ENCODE measurements around the gene AMZ1. TPM values are rescaled to one million over a fixed set of nuclear protein-coding genes. Genes with fewer than 3 reads are reported as not detected.

Gene AMZ1
- total and polyA plus RNA-seq, 2 experiments from 2014 or later = 3.4 to 5.9 TPM

GRCh38 chr7:2654059-2654458 is 33.9 kb upstream of the AMZ1 start:
- Histone ChIP-seq H3K9ac (no peak overlapping the region), H3K9me2 (ENCODE audit: insufficient read depth) (no peaks in the 10 kb centered on the region), H3K4me3 (no peak overlapping the region), H3K4me2 (ENCODE audit: unreplicated experiment) (no peak overlapping the region), H3K36me3 (ENCODE audit: low read depth) (no peaks in the 10 kb centered on the region; the same call in 1 of the 2 replicates), H3K4me1 (ENCODE audit: insufficient read depth) (no peaks in the 10 kb centered on the region), H2AFZ (no peak overlapping the region), H3K27ac (no peak overlapping the region), H3F3A (ENCODE audit: insufficient read depth) (no peaks in the 10 kb centered on the region), H3K9me3 (ENCODE audit: low read depth) (no peaks in the 10 kb centered on the region), H3K79me2 (ENCODE audit: insufficient read depth) (no peaks in the 10 kb centered on the region), H4K20me1 (ENCODE audit: insufficient read depth) (no peaks in the 10 kb centered on the region), H3K27me3 (replicated peaks; ENCODE audit: insufficient read depth) (no peaks in the 10 kb centered on the region)
- in situ Hi-C loops (cut with MboI) = no loop called here
- TF ChIP-seq EZH2phosphoT487 (IDR thresholded peaks at IDR 0.05; ENCODE audit: insufficient read depth, low read depth) (no peak), EZH2 (IDR thresholded peaks at IDR 0.05; ENCODE audit: insufficient read depth, poor library complexity, severe bottlenecking) (no peak)
- no peak for DNase-seq
- 81 to 84% methylated on average over 5 of the region's 5 CpGs for WGBS, 2 experiments (ENCODE audit: low coverage in 1 of 2, low lambda C conversion rate in 2 of 2, missing lambda C conversion rate in 2 of 2)

DNA sequence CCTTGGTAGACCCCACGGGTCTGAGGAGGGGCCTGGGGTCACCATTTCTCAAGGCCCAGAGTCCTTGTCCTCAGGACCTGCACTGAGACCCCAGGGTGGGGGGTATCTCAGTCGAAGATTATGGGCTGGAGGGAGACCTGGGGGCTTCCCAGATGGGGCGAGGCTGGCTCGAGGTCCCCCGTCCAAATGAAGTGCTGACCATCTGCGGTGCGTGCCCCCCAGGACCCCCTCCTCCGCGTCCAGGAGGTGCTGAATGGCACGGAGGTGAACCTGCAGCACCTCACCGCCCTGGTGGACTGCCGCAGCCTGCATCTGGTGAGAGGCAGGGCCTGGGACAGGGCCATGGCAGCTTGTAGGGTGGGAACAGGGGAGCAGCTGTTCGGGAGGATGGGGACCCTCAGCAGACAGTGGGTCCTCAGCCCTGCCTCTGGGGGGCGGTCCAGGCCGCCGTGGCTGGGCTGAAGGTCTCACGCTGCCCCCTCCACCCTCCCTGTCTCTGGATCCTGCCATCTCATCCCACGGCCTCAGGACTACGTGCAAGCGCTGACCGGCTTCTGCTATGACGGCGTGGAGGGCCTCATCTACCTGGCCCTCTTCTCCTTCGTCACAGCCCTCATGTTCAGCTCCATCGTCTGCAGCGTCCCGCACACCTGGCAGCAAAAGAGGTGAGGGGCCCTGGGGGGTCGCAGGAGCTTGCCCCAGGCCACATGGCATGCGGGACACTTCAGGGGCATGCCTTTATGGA is 32.0 kb upstream of the AMZ1 start:
- H3K4me2 ChIP-seq (ENCODE audit: unreplicated experiment) = no peak overlapping the region
- TF ChIP-seq EZH2phosphoT487 (IDR thresholded peaks at IDR 0.05; ENCODE audit: insufficient read depth, low read depth) = no peak
- TF ChIP-seq EZH2 (IDR thresholded peaks at IDR 0.05; ENCODE audit: insufficient read depth, poor library complexity, severe bottlenecking) = no peak
- no peaks in the 10 kb centered on the region for H4K20me1 ChIP-seq (ENCODE audit: insufficient read depth)
- no peaks in the 10 kb centered on the region for H3K9me3 ChIP-seq (ENCODE audit: low read depth)
- H3K79me2 ChIP-seq (ENCODE audit: insufficient read depth) = no peaks in the 10 kb centered on the region
- no peak overlapping the region for H3K4me3 ChIP-seq
- 93 to 97% methylated on average over 24 to 29 of the region's 29 CpGs for WGBS, 2 experiments (ENCODE audit: low coverage in 1 of 2, low lambda C conversion rate in 2 of 2, missing lambda C conversion rate in 2 of 2)
- no peak for DNase-seq
- H2AFZ ChIP-seq = no peak overlapping the region
- no peaks in the 10 kb centered on the region for H3K9me2 ChIP-seq (ENCODE audit: insufficient read depth)
- H3F3A ChIP-seq (ENCODE audit: insufficient read depth) = no peaks in the 10 kb centered on the region
- no peaks in the 10 kb centered on the region for H3K4me1 ChIP-seq (ENCODE audit: insufficient read depth)
- in situ Hi-C loops (cut with MboI) = no loop called here
- H3K36me3 ChIP-seq (ENCODE audit: low read depth) = no peaks in the 10 kb centered on the region; the same call in 1 of the 2 replicates
- H3K9ac ChIP-seq = no peak overlapping the region
- H3K27ac ChIP-seq = no peak overlapping the region
- H3K27me3 ChIP-seq (replicated peaks; ENCODE audit: insufficient read depth) = no peaks in the 10 kb centered on the region

GRCh38 chr7:2657208-2657607 is 30.8 kb upstream of the AMZ1 start:
- in situ Hi-C loops (cut with MboI) = no loop called here
- no peak overlapping the region for H3K4me3 ChIP-seq
- no peaks in the 10 kb centered on the region for H3K9me3 ChIP-seq (ENCODE audit: low read depth)
- 86 to 95% methylated on average over 2 of the region's 2 CpGs for WGBS, 2 experiments (ENCODE audit: low coverage in 1 of 2, low lambda C conversion rate in 2 of 2, missing lambda C conversion rate in 2 of 2)
- H3K4me2 ChIP-seq (ENCODE audit: unreplicated experiment) = no peak overlapping the region
- H3K27ac ChIP-seq = no peak overlapping the region
- H4K20me1 ChIP-seq (ENCODE audit: insufficient read depth) = no peaks in the 10 kb centered on the region
- H3K36me3 ChIP-seq (ENCODE audit: low read depth) = no peaks in the 10 kb centered on the region; the same call in 1 of the 2 replicates
- no peak overlapping the region for H2AFZ ChIP-seq
- DNase-seq = no peak
- H3K9me2 ChIP-seq (ENCODE audit: insufficient read depth) = no peaks in the 10 kb centered on the region
- no peak for TF ChIP-seq EZH2phosphoT487 (IDR thresholded peaks at IDR 0.05; ENCODE audit: insufficient read depth, low read depth)
- no peak for TF ChIP-seq EZH2 (IDR thresholded peaks at IDR 0.05; ENCODE audit: insufficient read depth, poor library complexity, severe bottlenecking)
- no peaks in the 10 kb centered on the region for H3F3A ChIP-seq (ENCODE audit: insufficient read depth)
- no peaks in the 10 kb centered on the region for H3K4me1 ChIP-seq (ENCODE audit: insufficient read depth)
- H3K27me3 ChIP-seq (replicated peaks; ENCODE audit: insufficient read depth) = no peaks in the 10 kb centered on the region
- H3K79me2 ChIP-seq (ENCODE audit: insufficient read depth) = no peaks in the 10 kb centered on the region
- H3K9ac ChIP-seq = no peak overlapping the region

DNA sequence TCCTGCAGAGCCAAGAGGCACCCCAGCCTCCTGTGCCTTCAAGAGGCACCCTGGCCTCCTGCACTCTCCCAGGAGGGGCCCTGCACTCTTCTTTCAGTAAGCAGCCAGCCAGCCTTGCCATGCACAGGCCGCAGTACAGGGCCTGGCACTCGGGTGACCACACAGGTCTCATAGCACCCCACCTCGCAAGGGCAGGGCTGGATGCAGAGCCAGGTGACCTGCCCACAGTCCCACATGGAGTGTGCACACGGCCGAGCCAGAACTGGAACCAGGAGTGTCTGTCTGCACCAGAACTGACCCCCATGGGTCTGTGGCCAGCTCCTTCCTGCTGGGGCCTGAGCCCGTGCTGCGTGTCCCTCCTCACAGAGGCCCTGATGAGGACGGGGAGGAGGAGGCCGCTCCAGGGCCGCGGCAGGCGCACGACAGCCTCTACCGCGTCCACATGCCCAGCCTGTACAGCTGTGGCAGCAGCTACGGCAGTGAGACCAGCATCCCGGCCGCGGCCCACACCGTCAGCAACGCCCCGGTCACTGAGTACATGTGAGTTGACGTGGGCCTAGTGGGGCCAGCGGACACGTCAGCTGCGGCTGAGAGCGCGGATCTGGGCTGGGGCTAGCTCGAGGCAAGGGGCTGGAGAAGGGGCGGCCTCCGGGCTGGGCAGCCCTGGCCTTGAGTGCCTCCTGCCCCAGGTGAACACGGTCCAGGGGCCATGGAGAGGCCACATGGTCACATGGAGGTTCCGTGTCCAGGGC is 29.9 kb upstream of the AMZ1 start:
- Histone ChIP-seq H3F3A (ENCODE audit: insufficient read depth) (no peaks in the 10 kb centered on the region), H3K27ac (no peak overlapping the region), H3K36me3 (ENCODE audit: low read depth) (no peaks in the 10 kb centered on the region; the same call in 1 of the 2 replicates), H3K4me3 (no peak overlapping the region), H3K9me3 (ENCODE audit: low read depth) (no peaks in the 10 kb centered on the region), H3K4me2 (ENCODE audit: unreplicated experiment) (no peak overlapping the region), H4K20me1 (ENCODE audit: insufficient read depth) (no peaks in the 10 kb centered on the region), H3K9me2 (ENCODE audit: insufficient read depth) (no peaks in the 10 kb centered on the region), H2AFZ (no peak overlapping the region), H3K4me1 (ENCODE audit: insufficient read depth) (no peaks in the 10 kb centered on the region), H3K79me2 (ENCODE audit: insufficient read depth) (no peaks in the 10 kb centered on the region), H3K9ac (no peak overlapping the region), H3K27me3 (replicated peaks; ENCODE audit: insufficient read depth) (no peaks in the 10 kb centered on the region)
- in situ Hi-C loops (cut with MboI) = no loop called here
- TF ChIP-seq EZH2phosphoT487 (IDR thresholded peaks at IDR 0.05; ENCODE audit: insufficient read depth, low read depth) (no peak), EZH2 (IDR thresholded peaks at IDR 0.05; ENCODE audit: insufficient read depth, poor library complexity, severe bottlenecking) (no peak)
- 93 to 95% methylated on average over 30 to 31 of the region's 33 CpGs for WGBS, 2 experiments (ENCODE audit: low coverage in 1 of 2, low lambda C conversion rate in 2 of 2, missing lambda C conversion rate in 2 of 2)
- no peak for DNase-seq
